ENCODE results near the gene CALML6. TPM values are rescaled to one million over a fixed set of nuclear protein-coding genes. Genes with fewer than 3 reads are reported as not detected.
A peak's percentile ranks its signal among the peaks of the same experiment; 100 is the strongest.

Gene CALML6
- total RNA-seq, 2 experiments from 2014 or later, result 0.21 to 0.42 TPM

DNA sequence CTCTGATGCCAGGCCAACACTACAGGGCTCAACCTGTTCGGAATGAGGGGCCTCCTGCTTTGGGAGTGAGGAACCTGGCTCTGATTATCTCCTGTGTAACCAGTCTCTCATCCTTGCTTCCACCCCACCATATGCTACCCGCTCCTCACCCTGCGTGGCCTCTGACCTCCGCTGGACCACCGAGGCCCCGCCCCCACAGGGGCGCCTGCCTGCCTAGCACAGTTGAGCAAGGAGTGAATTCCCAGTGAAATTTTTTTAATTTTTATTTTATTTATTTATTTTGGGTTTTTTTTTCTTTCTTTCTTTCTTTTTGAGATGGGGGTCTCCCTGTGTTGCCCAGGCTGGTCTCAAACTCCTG lies 22.3 kb upstream of the CALML6 start:
- Mint-ChIP-seq H3K9me3 (ENCODE audit: insufficient read depth) (no peaks in the 10 kb centered on the region), H3K4me1 (ENCODE audit: low read depth) (peaks cover 44% of the 10 kb centered on the region), H3K4me3 (peak overlapping the region; percentile 90), H3K27me3 (ENCODE audit: low read depth) (peaks cover 3% of the 10 kb centered on the region), H3K27ac (peak overlapping the region; percentile 87), H3K36me3 (ENCODE audit: low read depth) (peaks cover 11% of the 10 kb centered on the region)
- CTCF ChIA-PET, result interaction anchor here (1.9 kb wide), 1 partner anchor 13 kb away, joined by 13 read pairs; no protein-coding TSS in a partner anchor
- DNase-seq (no peak), ATAC-seq (no peak)
- POLR2A ChIA-PET, result interaction anchor here (1.1 kb wide), 1 partner anchor 113 kb away, joined by 4 read pairs; no protein-coding TSS in a partner anchor

DNA sequence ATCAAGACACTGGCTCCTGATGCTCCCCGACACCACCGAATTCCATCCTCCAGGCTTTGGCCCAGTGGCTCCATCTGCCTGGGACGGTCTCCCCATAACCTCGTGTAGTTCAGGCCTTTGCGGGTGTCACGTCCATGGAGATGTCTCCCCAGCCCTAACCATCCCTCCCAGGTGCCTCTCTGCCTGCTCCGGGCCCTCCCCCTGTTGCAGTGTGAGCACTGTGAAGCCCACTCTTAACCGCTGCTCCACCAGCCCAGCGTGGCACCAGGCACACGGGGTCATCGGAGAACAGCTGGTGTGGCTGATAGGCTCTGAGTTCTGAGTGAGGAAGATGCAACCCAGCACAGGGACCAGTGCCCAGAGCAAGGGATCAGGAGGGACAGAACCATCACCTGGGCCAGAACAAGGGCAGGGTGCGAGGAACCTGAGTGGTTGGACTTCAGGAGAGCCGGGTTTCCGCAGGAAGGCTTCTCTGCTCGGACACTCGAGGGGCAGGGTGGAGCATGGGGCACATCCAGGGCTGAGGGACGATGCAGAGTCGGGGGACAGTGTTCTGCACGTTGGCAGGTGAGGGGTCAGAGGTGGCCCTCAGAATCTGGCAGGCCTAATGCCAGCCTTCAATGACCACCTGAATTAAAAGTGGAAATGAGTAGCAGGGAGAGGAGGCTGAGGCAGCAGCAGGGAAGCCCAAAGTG lies 21.6 kb upstream of the CALML6 start:
- H3K9me3 Mint-ChIP-seq (ENCODE audit: insufficient read depth), result no peaks in the 10 kb centered on the region
- H3K4me3 Mint-ChIP-seq, result peak overlapping the region; percentile 39
- H3K36me3 Mint-ChIP-seq (ENCODE audit: low read depth), result peaks cover 7% of the 10 kb centered on the region
- DNase-seq, result no peak
- peaks cover 3% of the 10 kb centered on the region for H3K27me3 Mint-ChIP-seq (ENCODE audit: low read depth)
- CTCF ChIA-PET, result interaction anchor here (2.5 kb wide), 1 partner anchor 13 kb away, joined by 17 read pairs; no protein-coding TSS in a partner anchor
- ATAC-seq, result no peak
- H3K27ac Mint-ChIP-seq, result peak overlapping the region; percentile 39
- POLR2A ChIA-PET, result no interaction called here
- peaks cover 37% of the 10 kb centered on the region for H3K4me1 Mint-ChIP-seq (ENCODE audit: low read depth)

DNA sequence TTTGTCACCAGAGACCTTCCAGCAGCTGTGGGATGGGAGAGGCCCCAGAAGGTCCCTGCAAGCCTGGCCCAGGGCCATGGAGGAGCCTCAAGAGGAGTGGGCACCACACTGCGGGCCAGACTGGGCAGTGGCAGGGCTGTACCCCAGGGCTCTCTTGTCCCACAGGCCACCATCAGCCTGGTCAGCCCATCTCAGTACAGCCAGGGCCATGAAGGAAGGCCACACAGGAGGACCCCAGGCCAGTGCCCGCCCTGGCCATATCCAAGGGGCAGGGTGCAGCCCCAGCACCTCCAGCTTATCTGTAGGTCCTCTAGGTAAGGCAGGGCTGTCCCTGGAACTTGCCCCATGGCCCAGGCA lies 21.1 kb upstream of the CALML6 start:
- Mint-ChIP-seq H3K27me3 (ENCODE audit: low read depth) (peaks cover 3% of the 10 kb centered on the region), H3K27ac (no peak overlapping the region), H3K4me3 (no peak overlapping the region), H3K36me3 (ENCODE audit: low read depth) (peaks cover 4% of the 10 kb centered on the region), H3K9me3 (ENCODE audit: insufficient read depth) (no peaks in the 10 kb centered on the region), H3K4me1 (ENCODE audit: low read depth) (peaks cover 32% of the 10 kb centered on the region)
- DNase-seq (no peak), ATAC-seq (no peak)
- CTCF ChIA-PET, result interaction anchor here (2.5 kb wide), 1 partner anchor 12 kb away, joined by 17 read pairs; no protein-coding TSS in a partner anchor
- POLR2A ChIA-PET, result no interaction called here

DNA sequence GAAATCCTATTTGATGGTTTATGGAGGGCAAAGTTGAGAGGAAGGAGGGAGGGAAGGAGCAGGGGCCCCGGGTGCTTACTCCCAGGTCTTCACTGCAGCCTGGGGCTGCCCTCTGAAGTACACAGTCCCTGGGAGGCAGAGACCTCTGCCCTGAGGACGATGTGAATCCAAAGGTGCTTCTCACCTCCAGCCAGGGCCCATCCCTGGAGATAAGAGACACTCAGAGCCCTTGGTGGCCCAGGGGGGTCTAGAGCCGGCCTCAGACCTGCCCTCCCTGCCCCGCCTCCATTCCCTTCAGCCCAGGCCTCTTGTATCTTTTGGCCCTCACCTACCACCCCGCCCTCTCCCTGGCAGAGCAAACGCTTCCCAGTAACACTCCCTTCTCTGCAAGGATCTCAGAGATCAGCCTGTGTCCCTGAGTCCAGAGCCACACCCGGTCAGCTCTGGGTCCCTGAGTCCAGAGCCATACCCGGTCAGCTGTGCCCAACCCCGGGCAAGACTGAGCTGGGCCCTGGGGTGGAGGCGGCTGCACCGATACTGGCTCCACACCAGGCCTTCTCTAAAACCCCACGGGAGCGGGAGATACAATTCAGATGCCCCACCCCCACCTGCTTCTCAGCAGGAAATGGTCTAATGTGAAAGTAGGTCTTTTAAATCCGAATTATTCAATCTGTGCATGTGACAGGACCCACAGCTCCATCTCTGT lies 20.6 kb upstream of the CALML6 start:
- Mint-ChIP-seq H3K36me3 (ENCODE audit: low read depth) (no peaks in the 10 kb centered on the region), H3K4me3 (no peak overlapping the region), H3K9me3 (ENCODE audit: insufficient read depth) (no peaks in the 10 kb centered on the region), H3K27me3 (ENCODE audit: low read depth) (peaks cover 3% of the 10 kb centered on the region), H3K4me1 (ENCODE audit: low read depth) (peaks cover 32% of the 10 kb centered on the region), H3K27ac (peak overlapping the region; percentile 4)
- DNase-seq (no peak), ATAC-seq (no peak)
- ChIA-PET CTCF (interaction anchor here (2.4 to 2.5 kb wide), 2 partner anchors 11 to 14 kb away, joined by 17 read pairs; no protein-coding TSS in a partner anchor), POLR2A (interaction anchor here (1.0 kb wide), 1 partner anchor 14 kb away, joined by 3 read pairs; no protein-coding TSS in a partner anchor)

DNA sequence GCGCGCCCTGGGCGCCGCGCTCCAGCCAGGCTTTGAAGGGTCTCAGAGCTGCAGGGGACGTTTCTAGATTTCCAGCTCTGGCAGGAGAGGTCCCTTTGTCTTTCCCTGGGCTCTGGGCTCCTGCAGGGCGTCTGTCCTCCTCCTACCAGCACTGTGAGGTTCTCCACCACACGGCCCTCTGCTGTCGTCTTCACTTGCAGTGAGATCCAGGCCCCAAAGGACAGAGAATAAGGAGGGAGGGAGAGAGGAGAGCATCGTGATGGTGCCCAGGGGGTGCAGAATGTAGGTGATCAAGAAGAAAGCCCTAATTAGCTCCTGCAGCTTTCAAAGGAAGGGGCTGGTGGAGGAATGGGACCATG lies 20.0 kb upstream of the CALML6 start:
- DNase-seq (no peak), ATAC-seq (no peak)
- Mint-ChIP-seq H3K36me3 (ENCODE audit: low read depth) (no peaks in the 10 kb centered on the region), H3K27me3 (ENCODE audit: low read depth) (peaks cover 3% of the 10 kb centered on the region), H3K27ac (peak overlapping the region; percentile 4), H3K4me3 (no peak overlapping the region), H3K4me1 (ENCODE audit: low read depth) (peaks cover 32% of the 10 kb centered on the region), H3K9me3 (ENCODE audit: insufficient read depth) (no peaks in the 10 kb centered on the region)
- CTCF ChIA-PET, result interaction anchor here (2.4 to 2.5 kb wide), 2 partner anchors 11 to 14 kb away, joined by 17 read pairs; no protein-coding TSS in a partner anchor
- POLR2A ChIA-PET, result interaction anchor here (1.0 kb wide), 1 partner anchor 14 kb away, joined by 3 read pairs; no protein-coding TSS in a partner anchor

DNA sequence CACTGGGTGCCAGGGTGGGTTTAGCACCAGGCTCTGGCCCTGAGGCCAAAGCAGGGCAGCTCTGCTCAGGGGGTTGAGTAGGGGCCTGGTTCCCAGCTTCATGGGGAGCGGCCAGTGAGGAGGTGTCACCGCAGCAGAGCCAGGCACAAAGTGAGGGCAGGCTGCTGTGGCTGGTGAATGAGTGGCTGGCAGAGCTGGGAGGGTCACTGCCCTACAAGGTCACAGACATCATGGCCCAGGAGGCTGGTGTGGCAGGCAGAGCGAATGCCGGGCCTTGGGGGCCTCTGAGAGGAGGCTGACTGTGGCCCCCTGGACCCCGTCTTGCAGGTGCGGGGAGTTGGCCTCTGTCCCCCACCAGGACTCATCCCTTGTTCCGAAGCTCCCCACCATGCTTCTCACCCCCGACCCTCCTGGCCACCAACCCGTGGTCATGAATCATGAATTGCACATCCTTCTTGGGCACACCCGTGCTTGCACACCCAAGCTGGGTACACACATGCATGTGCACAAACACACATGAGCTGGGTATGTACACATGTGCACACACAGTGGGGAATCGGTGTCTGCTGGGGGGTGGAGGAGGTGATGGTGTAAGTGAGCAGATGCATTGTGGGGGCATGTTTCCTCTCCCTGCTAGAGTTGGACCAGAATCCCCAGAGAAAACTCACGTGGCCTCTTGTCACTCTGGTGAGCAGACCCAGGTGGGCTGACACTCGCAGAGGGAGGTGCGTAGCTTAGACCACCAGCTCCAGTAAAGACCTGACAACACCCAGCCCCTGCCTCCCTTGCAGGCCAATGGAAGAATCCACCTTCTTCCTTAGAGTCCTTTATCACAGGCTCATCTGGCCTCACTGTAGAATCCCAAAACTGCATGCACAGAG lies 19.4 kb upstream of the CALML6 start:
- POLR2A ChIA-PET, result interaction anchor here (1.0 kb wide), 1 partner anchor 13 kb away, joined by 3 read pairs; no protein-coding TSS in a partner anchor
- Mint-ChIP-seq H3K27me3 (ENCODE audit: low read depth) (peaks cover 3% of the 10 kb centered on the region), H3K27ac (no peak overlapping the region), H3K4me1 (ENCODE audit: low read depth) (peaks cover 32% of the 10 kb centered on the region), H3K4me3 (no peak overlapping the region), H3K9me3 (ENCODE audit: insufficient read depth) (no peaks in the 10 kb centered on the region), H3K36me3 (ENCODE audit: low read depth) (no peaks in the 10 kb centered on the region)
- ATAC-seq (no peak), DNase-seq (no peak)
- CTCF ChIA-PET, result interaction anchor here (2.4 to 2.5 kb wide), 2 partner anchors 10 to 13 kb away, joined by 17 read pairs; no protein-coding TSS in a partner anchor

DNA sequence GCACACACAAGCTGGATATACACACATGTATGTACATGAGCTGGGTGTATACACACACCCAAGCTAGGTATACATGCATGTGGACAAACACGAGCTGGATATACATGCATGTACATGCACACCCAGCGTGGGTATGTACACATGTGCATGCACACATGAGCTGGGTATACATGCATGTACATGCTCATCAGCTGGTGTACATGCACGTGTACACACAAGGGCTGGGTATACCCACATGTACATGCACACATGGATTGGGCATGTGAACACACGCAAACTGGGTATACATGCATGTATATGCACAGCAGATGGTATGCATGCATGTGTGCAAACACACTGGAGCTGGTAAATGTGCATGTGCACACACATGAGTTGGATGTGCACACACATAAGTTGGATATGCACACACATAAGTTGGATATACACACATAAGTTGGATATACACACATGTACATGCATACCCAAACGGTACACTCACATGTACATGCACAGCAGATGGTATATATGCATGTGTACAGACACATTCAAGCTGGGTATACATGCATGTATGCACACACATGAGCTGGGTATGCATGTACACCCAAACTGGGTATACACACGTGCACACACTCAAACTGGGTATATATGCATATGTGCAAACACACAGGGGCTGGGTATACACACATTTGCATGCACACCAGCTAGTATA lies 16.7 kb upstream of the CALML6 start:
- ATAC-seq, result no peak
- ChIA-PET CTCF (interaction anchor here (1.3 to 3.5 kb wide), 3 partner anchors 10 to 147 kb away, joined by 3 to 38 read pairs (median 8); no protein-coding TSS in a partner anchor), POLR2A (interaction anchor here (0.9 kb wide), 1 partner anchor 174 kb away, joined by 4 read pairs; the partner anchor contains the start of gene CDK11A)
- Mint-ChIP-seq H3K27ac (no peak overlapping the region), H3K9me3 (ENCODE audit: insufficient read depth) (no peaks in the 10 kb centered on the region), H3K4me1 (ENCODE audit: low read depth) (peaks cover 20% of the 10 kb centered on the region), H3K27me3 (ENCODE audit: low read depth) (peaks cover 3% of the 10 kb centered on the region), H3K4me3 (no peak overlapping the region), H3K36me3 (ENCODE audit: low read depth) (no peaks in the 10 kb centered on the region)
- DNase-seq, result no peak

DNA sequence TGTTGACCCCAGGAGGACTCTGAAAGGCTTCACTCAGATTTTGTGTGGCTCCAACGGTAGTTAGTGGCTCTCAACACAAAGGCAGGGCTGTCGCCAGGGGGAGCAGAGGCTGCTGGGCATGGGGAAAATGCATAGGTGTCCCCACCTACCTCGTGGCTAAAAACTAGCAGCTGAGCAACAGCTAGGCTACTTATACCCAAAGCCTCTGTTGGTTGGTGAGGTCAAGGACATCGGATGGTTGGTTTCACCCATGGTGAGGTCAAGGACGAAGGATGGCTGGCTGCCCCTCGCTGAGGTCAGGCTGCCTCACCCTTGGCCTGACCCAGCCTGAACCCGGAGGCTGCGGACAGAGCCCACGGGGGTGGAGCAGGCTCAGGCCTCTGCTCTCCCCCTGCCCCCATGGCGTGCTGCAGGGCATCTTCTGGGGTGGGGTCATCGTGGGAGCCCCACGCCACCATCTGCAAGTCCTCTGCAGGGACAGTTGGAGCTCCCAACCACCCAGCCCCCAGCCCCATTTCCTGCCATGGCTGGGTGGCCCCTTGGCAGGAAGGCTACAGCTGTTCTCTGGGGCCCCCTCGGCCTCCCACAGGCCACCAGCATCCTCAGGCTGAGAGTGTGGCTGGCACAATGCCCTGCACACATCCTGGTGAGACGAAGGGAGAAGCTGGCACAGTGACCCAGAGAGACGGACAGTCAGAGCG lies 15.6 kb upstream of the CALML6 start:
- ChIA-PET POLR2A (interaction anchor here (0.9 to 1.2 kb wide), 3 partner anchors 9 to 175 kb away, joined by 3 to 4 read pairs (median 3); partner anchors contain the start of gene CDK11A), CTCF (interaction anchor here (1.2 to 3.5 kb wide), 3 partner anchors 9 to 146 kb away, joined by 3 to 38 read pairs (median 8); no protein-coding TSS in a partner anchor)
- Mint-ChIP-seq H3K27ac (no peak overlapping the region), H3K27me3 (ENCODE audit: low read depth) (peaks cover 3% of the 10 kb centered on the region), H3K9me3 (ENCODE audit: insufficient read depth) (no peaks in the 10 kb centered on the region), H3K36me3 (ENCODE audit: low read depth) (no peaks in the 10 kb centered on the region), H3K4me3 (no peak overlapping the region), H3K4me1 (ENCODE audit: low read depth) (peaks cover 17% of the 10 kb centered on the region)
- ATAC-seq, result peak; percentile 61
- peak; percentile 48 for DNase-seq

DNA sequence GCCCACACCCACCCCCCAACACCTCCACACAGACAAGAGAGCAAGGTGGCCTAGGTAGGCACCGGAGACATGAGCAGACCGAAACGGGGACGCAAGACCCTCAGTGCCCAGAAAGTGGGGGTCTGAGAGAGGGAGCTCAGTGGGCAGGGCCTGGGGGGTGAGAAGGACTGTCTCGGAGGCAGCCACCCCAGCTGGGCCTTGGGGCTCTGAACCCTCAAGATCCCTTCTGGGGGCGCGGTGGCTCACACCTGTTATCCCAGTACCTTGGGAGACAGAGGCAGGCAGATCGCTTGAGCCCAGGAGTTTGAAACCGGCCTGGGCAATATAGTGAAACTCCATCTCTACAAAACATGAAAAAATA lies 15.1 kb upstream of the CALML6 start:
- no peak overlapping the region for H3K4me3 Mint-ChIP-seq
- no peaks in the 10 kb centered on the region for H3K9me3 Mint-ChIP-seq (ENCODE audit: insufficient read depth)
- no peak overlapping the region for H3K27ac Mint-ChIP-seq
- H3K36me3 Mint-ChIP-seq (ENCODE audit: low read depth), result no peaks in the 10 kb centered on the region
- POLR2A ChIA-PET, result interaction anchor here (0.9 to 1.2 kb wide), 2 partner anchors 9 to 19 kb away, joined by 3 read pairs; no protein-coding TSS in a partner anchor
- no peak for ATAC-seq
- peaks cover 3% of the 10 kb centered on the region for H3K27me3 Mint-ChIP-seq (ENCODE audit: low read depth)
- DNase-seq, result no peak
- CTCF ChIA-PET, result interaction anchor here (1.2 to 3.5 kb wide), 3 partner anchors 9 to 145 kb away, joined by 3 to 38 read pairs (median 8); no protein-coding TSS in a partner anchor
- peaks cover 11% of the 10 kb centered on the region for H3K4me1 Mint-ChIP-seq (ENCODE audit: low read depth)

DNA sequence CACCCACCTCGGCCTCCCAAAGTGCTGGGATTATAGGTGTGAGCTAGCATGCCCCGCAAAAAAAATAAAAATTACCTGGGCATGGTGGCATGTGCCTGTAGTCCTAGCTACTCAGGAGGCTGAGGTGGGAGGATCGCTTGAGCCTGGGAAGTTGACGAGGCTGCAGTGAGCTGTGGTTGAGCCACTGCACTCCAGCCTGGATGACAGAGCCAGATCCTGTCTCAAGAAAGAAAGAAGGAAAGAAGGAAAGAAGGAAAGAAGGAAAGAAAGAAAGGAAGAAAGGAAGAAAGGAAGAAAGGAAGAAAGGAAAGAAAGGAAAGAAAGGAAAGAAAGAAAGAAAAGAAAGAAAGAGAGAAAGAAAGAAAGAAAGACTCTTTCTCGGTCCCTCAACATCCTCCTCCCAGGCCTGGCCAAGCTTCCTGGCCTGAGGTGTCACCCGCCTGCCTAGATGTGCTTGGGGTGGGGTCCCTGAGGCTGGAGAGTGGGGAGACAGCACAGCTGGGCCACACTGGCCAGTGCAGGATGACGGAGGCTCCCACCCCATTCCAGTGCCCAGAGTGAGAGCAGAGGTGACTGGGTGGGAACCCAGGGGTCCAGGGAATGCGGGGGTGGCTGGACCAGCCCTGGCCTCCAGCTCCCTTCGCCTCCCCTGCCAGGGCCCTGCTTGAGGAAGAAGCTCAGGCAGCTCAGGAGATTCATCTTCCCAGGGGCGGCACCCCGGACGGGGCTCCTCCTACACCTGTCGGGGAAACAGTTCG lies 14.0 kb upstream of the CALML6 start:
- CTCF ChIA-PET, result interaction anchor here (0.7 to 1.2 kb wide), 3 partner anchors 12 to 112 kb away, joined by 3 to 4 read pairs (median 3); no protein-coding TSS in a partner anchor

More for the DNA sequence above, 14.0 kb upstream of the CALML6 start:
- peaks cover 4% of the 10 kb centered on the region for H3K4me1 Mint-ChIP-seq (ENCODE audit: low read depth)
- H3K9me3 Mint-ChIP-seq (ENCODE audit: insufficient read depth), result no peaks in the 10 kb centered on the region
- ATAC-seq (no peak), DNase-seq (no peak)
- POLR2A ChIA-PET, result no interaction called here
- no peaks in the 10 kb centered on the region for H3K27me3 Mint-ChIP-seq (ENCODE audit: low read depth)
- H3K27ac Mint-ChIP-seq, result no peak overlapping the region
- no peak overlapping the region for H3K4me3 Mint-ChIP-seq
- no peaks in the 10 kb centered on the region for H3K36me3 Mint-ChIP-seq (ENCODE audit: low read depth)

Data from activated CD8-positive, alpha-beta T cell treated with anti-CD3 and anti-CD28 coated beads, Interleukin-2, amount 10 ng/mL, durations not matched to agents 7 days and 5 days (primary cell).